Prostate gland (tissue), 2 donors: ENCODE results near the gene CELSR2.

Source experiments
- POLR2A ChIP-seq: fragments of 450-650 bp; IDR thresholded peaks from one replicate; pipeline ENCODE4 v1.6.1; 2016; ENCODE audit warnings: antibody characterized with exemption, mild to moderate bottlenecking
- POLR2AphosphoS5 ChIP-seq: sonication (generic); formaldehyde crosslinking; IDR thresholded peaks from one replicate; pipeline ENCODE4 v1.6.1; 2017; ENCODE audit warnings: antibody characterized with exemption
- TF ChIP-seq, protein P1 (sequence below), 4 experiments: fragments of 200-600 bp in 2 of 4; fragments of 450-650 bp in 2 of 4; sonication (generic) in 2 of 4; IDR thresholded peaks; 1 replicate in 3 of 4; 2 replicates in 1 of 4; pipeline ENCODE4 v1.5.1; 2016 to 2019; ENCODE audit warnings: antibody characterized with exemption in 4 of 4, mild to moderate bottlenecking in 2 of 4, moderate library complexity in 2 of 4

DNA sequence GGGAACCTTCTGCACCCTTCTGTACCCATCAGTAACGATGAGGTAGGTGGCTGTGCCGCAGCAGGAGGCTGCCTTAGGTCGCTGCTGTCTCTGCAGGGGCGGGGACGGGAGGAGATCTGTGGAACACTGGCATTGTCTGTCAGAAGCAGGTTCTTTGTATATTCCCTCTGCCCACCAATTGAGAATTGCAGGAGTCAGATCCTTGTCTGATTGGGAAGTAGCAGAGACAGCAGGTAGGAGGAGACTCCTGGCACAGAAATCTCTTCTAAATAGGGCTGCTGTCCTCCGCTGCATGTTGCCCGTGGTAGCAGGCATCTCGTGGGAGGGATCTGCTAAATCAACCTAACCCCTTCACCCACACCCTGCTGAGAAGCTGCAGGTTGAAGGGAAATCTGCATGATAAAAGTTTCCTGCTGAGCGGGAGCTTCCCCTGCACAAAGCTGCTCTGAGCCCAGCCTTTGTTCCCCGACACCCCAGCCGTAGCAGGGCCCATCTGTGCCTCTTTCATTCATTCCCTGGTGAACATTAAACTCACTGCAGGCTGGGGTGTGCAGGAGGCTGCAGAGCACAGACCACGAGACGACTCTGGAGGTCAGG, 19.7 kb upstream of the CELSR2 start:
- TF ChIP-seq, protein P1, sequence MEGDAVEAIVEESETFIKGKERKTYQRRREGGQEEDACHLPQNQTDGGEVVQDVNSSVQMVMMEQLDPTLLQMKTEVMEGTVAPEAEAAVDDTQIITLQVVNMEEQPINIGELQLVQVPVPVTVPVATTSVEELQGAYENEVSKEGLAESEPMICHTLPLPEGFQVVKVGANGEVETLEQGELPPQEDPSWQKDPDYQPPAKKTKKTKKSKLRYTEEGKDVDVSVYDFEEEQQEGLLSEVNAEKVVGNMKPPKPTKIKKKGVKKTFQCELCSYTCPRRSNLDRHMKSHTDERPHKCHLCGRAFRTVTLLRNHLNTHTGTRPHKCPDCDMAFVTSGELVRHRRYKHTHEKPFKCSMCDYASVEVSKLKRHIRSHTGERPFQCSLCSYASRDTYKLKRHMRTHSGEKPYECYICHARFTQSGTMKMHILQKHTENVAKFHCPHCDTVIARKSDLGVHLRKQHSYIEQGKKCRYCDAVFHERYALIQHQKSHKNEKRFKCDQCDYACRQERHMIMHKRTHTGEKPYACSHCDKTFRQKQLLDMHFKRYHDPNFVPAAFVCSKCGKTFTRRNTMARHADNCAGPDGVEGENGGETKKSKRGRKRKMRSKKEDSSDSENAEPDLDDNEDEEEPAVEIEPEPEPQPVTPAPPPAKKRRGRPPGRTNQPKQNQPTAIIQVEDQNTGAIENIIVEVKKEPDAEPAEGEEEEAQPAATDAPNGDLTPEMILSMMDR (IDR thresholded peaks at IDR 0.05), result no peak
- no peak for TF ChIP-seq POLR2A
- no peak for TF ChIP-seq POLR2AphosphoS5
